GM12873 (cell line): ENCODE measurements around the gene PAK6.

ENCODE experiments used
- TF ChIP-seq, protein P1 (sequence below): IDR thresholded peaks from 2 replicates; pipeline ENCODE4 v1.5.1; 2012; ENCODE audit warnings: low read depth, mild to moderate bottlenecking, moderate library complexity, low read length, control low read depth; ENCODE audit not compliant: insufficient read depth; ENCODE audit errors: missing control alignments

Gene PAK6

DNA sequence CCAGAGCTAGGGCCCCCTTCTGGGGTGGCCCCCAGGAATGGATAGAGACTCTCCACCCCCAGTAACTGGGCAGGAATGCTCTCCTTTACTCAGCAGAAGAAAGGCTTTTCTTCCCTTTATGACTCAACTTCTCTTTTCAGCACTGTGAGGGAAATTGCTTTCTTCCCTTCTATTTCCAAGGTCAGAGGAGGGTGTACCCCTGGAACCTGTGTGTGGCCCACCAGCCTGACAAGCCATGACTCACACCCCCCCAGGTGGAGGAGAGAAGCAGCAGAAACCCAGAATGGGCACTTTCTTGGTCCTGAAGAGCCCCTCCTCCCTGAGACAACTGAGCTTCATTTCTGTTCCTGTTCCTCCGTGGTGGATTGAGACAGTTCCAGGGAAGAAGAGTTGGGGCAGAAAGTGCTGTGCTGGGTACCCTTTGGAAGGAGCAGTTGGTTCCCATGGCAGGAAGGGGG is 46.7 kb downstream of the PAK6 start:
- TF ChIP-seq, protein P1, sequence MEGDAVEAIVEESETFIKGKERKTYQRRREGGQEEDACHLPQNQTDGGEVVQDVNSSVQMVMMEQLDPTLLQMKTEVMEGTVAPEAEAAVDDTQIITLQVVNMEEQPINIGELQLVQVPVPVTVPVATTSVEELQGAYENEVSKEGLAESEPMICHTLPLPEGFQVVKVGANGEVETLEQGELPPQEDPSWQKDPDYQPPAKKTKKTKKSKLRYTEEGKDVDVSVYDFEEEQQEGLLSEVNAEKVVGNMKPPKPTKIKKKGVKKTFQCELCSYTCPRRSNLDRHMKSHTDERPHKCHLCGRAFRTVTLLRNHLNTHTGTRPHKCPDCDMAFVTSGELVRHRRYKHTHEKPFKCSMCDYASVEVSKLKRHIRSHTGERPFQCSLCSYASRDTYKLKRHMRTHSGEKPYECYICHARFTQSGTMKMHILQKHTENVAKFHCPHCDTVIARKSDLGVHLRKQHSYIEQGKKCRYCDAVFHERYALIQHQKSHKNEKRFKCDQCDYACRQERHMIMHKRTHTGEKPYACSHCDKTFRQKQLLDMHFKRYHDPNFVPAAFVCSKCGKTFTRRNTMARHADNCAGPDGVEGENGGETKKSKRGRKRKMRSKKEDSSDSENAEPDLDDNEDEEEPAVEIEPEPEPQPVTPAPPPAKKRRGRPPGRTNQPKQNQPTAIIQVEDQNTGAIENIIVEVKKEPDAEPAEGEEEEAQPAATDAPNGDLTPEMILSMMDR: no peak

DNA sequence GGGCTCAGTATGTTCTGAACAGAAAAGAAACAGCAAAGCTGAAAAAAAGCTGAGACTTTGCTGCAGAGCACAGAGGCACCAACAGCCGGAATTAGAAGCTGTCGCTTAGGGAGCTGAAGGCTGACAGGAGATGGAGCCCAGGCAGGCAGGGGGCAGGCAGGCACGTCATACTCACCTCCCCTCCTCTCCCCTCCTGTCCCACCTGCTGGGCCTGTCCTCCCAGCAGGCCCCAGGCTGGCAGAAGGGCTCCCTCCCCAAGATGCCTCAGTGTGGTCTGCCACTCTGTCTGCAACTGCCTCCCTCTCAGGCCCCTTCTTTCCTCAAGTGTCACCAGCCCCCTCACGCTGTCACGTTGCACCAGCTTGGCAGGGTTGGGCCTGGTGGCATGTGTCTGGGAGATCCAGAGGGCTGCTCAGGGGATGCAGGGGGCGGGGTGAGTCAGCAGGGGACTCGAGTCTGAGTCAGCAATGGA is 47.2 kb downstream of the PAK6 start:
- TF ChIP-seq, protein P1: no peak

DNA sequence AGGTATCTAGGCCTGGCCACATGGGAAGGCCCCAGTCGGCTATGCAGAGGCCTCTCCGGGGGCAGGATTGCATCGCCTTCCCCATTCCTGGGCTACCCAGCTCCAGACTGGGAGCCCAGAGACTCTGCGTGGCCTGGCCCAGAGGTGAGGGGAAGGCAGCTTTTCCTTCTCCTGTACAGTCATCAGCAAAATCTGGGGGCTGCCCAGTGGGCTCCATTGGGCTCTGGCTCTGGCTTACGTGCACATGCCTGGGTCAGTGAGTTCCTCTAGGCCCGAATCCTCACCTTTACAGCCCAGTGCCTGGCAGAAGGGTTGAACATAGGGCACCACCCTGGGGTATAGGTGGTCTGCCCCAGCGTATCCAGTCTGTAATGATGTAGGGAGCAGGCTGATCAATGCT is 47.9 kb downstream of the PAK6 start:
- TF ChIP-seq, protein P1: no peak

DNA sequence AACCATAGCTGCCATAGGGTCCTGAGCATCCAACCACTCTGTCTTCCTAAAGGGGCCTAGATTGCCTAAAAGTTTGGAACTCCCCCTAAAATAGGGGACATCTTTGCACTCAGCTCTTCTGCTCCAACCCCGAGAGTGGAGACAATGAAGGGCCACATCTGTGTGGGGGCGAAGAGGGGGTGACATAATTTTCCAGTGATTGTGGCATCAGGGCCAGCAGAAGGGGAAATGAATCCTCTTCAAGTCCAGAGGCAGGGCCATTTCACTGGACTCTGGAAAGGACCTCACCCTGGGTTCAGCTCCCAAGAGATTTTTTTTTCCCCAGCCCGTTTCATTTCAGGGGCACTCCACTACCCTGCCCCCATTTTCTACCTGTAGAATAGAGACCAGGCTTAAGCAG is 48.6 kb downstream of the PAK6 start:
- TF ChIP-seq, protein P1: no peak

DNA sequence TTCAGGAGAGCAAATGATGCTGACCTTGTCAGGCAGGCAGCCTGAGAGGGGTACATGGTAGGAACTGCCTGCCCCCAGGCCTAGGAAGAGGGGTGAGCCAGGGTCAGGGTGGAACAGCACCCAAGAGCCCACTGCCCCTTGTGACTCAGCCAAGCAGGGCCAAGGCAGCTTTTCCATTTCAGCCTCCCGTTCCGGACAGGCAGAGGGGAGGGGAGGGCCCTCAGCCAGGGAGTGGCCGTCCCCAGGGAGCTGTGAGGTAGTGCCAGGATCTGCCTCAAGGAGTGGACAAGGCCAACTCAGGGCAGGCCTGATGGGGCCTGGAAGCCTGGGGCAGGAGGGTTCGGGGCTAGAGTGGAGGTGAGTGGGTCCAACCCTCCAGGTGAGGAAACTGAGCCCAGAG is 49.1 kb downstream of the PAK6 start:
- TF ChIP-seq, protein P1: no peak

DNA sequence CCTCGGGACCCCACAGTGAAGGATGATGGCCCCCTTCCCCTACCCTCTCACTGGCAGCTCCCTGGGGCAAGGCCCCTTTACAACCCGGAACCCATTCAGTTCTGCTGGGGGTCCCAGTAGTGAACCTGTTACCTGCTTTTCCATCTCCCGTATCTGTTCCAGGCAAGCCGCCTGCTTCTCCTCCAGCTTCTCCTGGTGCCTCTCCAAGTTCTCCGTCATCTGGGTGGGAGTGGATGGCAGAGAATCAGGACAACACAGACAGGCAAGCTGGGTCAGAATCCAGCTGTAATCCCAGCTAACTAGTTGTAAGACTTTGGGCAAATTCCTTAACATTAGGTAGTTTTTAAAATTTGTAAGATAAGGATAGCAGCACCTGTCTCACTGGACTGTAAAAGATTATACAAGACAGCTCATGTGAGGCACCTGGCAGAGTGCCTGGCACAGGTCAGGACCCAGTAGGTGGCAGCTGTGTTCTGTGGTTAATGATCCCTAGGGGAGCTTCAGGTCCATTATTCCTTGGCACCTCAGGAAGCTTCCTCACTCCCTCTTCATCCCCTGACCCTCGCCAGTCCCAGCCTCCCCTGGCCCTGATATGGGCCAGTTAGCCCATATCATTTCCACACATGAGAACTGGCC is 50.4 kb downstream of the PAK6 start:
- TF ChIP-seq, protein P1: no peak

DNA sequence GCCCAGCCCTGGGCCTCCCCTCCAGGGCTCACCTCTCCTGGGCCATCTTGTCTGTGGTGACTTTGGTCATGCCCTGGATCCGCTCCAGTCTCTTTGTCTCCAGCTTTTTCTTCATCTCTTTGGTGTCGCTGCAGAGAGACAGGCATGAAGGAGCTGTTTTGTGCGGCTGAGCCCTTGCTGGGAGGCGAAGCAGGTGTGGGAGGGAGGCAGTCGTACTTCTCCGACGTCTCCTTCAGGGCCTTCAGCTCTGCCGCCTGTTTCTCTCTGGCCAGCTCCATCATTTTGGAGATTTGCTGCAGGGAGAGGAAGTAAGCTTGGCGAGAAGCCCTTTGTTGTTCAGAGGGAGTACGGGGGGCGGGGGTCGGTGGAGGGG is 51.7 kb downstream of the PAK6 start:
- TF ChIP-seq, protein P1: no peak
